ENCODE results near the gene CAMSAP1.

DNA sequence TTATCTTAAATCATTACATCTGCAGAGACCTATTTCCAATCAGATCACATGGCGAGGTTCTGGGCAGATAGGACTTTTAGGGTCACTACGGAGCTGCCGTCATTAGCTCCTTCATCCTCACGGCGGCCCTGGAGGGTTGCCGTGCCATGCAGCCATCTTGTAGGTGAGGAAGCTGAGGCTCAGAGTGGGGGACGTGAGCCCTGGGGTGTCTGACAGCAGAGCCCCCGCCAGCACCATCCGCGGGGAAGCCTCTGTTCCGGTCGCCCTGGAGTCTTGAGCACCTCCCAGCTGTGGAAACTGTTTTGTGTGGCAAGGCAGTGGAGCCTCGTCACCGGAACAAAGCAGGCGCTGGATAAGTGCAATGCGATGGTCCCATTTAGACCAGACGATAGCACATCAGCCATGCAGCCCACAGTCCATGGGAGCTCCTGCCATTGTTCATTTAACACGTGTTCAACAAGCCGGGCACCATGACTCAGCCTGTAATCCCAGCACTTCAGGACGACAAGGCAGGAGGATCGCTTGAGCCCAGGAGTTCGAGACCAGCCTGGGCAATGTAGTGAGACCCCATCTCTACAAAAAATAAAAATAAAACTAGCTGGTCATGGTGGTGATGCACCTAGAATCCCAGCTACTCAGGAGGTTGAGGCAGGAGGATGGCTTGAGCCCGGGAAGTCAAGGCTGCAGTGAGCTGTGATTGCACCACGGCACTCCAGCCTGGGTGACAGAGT is 143.5 kb downstream of the CAMSAP1 start:
- TF ChIP-seq, protein P1, sequence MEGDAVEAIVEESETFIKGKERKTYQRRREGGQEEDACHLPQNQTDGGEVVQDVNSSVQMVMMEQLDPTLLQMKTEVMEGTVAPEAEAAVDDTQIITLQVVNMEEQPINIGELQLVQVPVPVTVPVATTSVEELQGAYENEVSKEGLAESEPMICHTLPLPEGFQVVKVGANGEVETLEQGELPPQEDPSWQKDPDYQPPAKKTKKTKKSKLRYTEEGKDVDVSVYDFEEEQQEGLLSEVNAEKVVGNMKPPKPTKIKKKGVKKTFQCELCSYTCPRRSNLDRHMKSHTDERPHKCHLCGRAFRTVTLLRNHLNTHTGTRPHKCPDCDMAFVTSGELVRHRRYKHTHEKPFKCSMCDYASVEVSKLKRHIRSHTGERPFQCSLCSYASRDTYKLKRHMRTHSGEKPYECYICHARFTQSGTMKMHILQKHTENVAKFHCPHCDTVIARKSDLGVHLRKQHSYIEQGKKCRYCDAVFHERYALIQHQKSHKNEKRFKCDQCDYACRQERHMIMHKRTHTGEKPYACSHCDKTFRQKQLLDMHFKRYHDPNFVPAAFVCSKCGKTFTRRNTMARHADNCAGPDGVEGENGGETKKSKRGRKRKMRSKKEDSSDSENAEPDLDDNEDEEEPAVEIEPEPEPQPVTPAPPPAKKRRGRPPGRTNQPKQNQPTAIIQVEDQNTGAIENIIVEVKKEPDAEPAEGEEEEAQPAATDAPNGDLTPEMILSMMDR (IDR thresholded peaks at IDR 0.05) = no peak
- no peak for TF ChIP-seq POLR2A (IDR thresholded peaks at IDR 0.05)
